Esophagus muscularis mucosa (tissue), 4 donors: ENCODE results near the gene LHFPL5.

Experiments
- CTCF ChIP-seq, 3 experiments: fragments of 200-600 bp in 2 of 3; fragments of 450-650 bp in 1 of 3; sonication (generic) in 2 of 3; IDR thresholded peaks; one replicate each; pipeline ENCODE4 v1.5.1; 2017 to 2019; ENCODE audit warnings: antibody characterized with exemption in 3 of 3, mild to moderate bottlenecking in 2 of 3, moderate library complexity in 1 of 3
- EP300 ChIP-seq: sonication (generic); formaldehyde crosslinking; IDR thresholded peaks from one replicate; pipeline ENCODE4 v1.6.1; 2017; ENCODE audit warnings: antibody characterized with exemption
- POLR2A ChIP-seq: fragments of 450-650 bp; IDR thresholded peaks from one replicate; pipeline ENCODE4 v1.6.1; 2017; ENCODE audit warnings: antibody characterized with exemption, moderate library complexity, mild to moderate bottlenecking, low read depth

GRCh38 chr6:35774116-35774794, 30.9 kb upstream of the LHFPL5 start:
- TF ChIP-seq POLR2A = no peak
- no peak for TF ChIP-seq CTCF (IDR thresholded peaks at IDR 0.05)
- TF ChIP-seq EP300 = no peak
